B cell (primary cell): ENCODE results near the gene CDC73. TPM values are rescaled to one million over a fixed set of nuclear protein-coding genes. Genes with fewer than 3 reads are reported as not detected.

Experiments used
- ATAC-seq: fragments of 200-7000 bp; cut with Tn5 transposase; one replicate; pipeline ENCODE4 v1.10.0; 2021; ENCODE audit warnings: low read depth, mild to moderate bottlenecking, moderate number of reproducible peaks, moderate library complexity
- CTCF ChIA-PET: fragments of 350-600 bp; sonication (Branson Sonifier 250); formaldehyde crosslinking; loops from one replicate; lab custom pipeline; 2021; ENCODE audit warnings: antibody characterized with exemption, inconsistent platforms; lab: Charles Lee
- POLR2A ChIA-PET: fragments of 350-600 bp; sonication (Branson Sonifier 250); formaldehyde crosslinking; loops from one replicate; lab custom pipeline; 2021; ENCODE audit warnings: antibody characterized with exemption; lab: Charles Lee
- DNase-seq: peaks from one replicate; pipeline ENCODE4 v3.0.0; 2013
- H2AFZ ChIP-seq: 2 replicates; pipeline ENCODE4 v1.6.1; 2012; ENCODE audit warnings: mild to moderate bottlenecking, low read depth, low read length; ENCODE audit not compliant: insufficient read depth, poor library complexity, severe bottlenecking
- H3K27ac ChIP-seq, 2 donors: 1 replicate in 1 of 2; 2 replicates in 1 of 2; pipeline ENCODE4 v1.5.1; 2012 to 2013; ENCODE audit warnings: low read length in 2 of 2, mild to moderate bottlenecking in 2 of 2, moderate library complexity in 1 of 2
- H3K27me3 ChIP-seq, 4 experiments: fragments of 200-600 bp in 1 of 4; sonication (generic) in 1 of 4; replicated peaks in 1 of 4; 1 replicate in 2 of 4; 2 replicates in 2 of 4; pipeline versions ENCODE4 v1.6.1 to v1.7.0; 2013 to 2016; ENCODE audit warnings: low read length in 3 of 4, mild to moderate bottlenecking in 2 of 4, mixed read lengths in 1 of 4, moderate library complexity in 1 of 4; ENCODE audit not compliant: insufficient read depth in 4 of 4, control insufficient read depth in 3 of 4; ENCODE audit errors: control extremely low read depth in 1 of 4
- H3K36me3 ChIP-seq, 2 experiments: replicated peaks in 1 of 2; 1 replicate in 1 of 2; 2 replicates in 1 of 2; pipeline versions ENCODE4 v1.6.1 to v1.7.1; 2013; ENCODE audit warnings: low read length in 1 of 2; ENCODE audit not compliant: insufficient read depth in 2 of 2, control insufficient read depth in 1 of 2; ENCODE audit errors: control extremely low read depth in 1 of 2, extremely low read depth in 1 of 2
- H3K4me1 ChIP-seq, 2 donors: fragments of 200-600 bp in 1 of 2; sonication (generic) in 1 of 2; 1 replicate in 1 of 2; 2 replicates in 1 of 2; pipeline versions ENCODE4 v1.5.1 to v1.6.1; 2013 to 2017; ENCODE audit warnings: low read length in 2 of 2; ENCODE audit not compliant: control insufficient read depth in 2 of 2, insufficient read depth in 2 of 2
- H3K4me2 ChIP-seq: replicated peaks from 2 replicates; pipeline ENCODE3; 2012; ENCODE audit warnings: mild to moderate bottlenecking, low read depth, low read length; ENCODE audit not compliant: poor library complexity, severe bottlenecking
- H3K4me3 ChIP-seq, 5 experiments: fragments of 200-600 bp in 1 of 5; sonication (generic) in 1 of 5; 1 replicate in 3 of 5; 2 replicates in 2 of 5; pipeline versions ENCODE4 v1.5.1 to v1.7.0; 2011 to 2016; ENCODE audit warnings: low read length in 4 of 5, mild to moderate bottlenecking in 4 of 5, low read depth in 2 of 5, control low read depth in 1 of 5, moderate library complexity in 1 of 5; ENCODE audit not compliant: insufficient read depth in 1 of 5; ENCODE audit errors: control extremely low read depth in 1 of 5, extremely low read depth in 1 of 5
- H3K79me2 ChIP-seq: fragments of 200-600 bp; sonication (generic); one replicate; pipeline ENCODE4 v1.6.0; 2016; ENCODE audit warnings: low read length; ENCODE audit not compliant: control insufficient read depth, insufficient read depth
- H3K9ac ChIP-seq: fragments of 200-600 bp; sonication (generic); 2 replicates; pipeline ENCODE4 v1.6.1; 2017; ENCODE audit warnings: mild to moderate bottlenecking, low read length, moderate library complexity
- H3K9me3 ChIP-seq, 3 donors: one replicate each; pipeline versions ENCODE4 v1.6.1 to v1.7.1; 2013; ENCODE audit warnings: low read length in 2 of 3; ENCODE audit not compliant: control insufficient read depth in 2 of 3, insufficient read depth in 1 of 3; ENCODE audit errors: control extremely low read depth in 1 of 3
- H4K20me1 ChIP-seq: 2 replicates; pipeline ENCODE4 v1.6.0; 2012; ENCODE audit warnings: mild to moderate bottlenecking, low read length; ENCODE audit not compliant: insufficient read depth, control insufficient read depth, poor library complexity, severe bottlenecking
- H3K27ac Mint-ChIP-seq: one replicate; pipeline ENCODE4 v1.8.0; 2021; ENCODE audit warnings: mixed read lengths
- H3K27me3 Mint-ChIP-seq: one replicate; pipeline ENCODE4 v1.8.0; 2021; ENCODE audit warnings: mixed read lengths
- H3K4me1 Mint-ChIP-seq: one replicate; pipeline ENCODE4 v1.8.0; 2021; ENCODE audit warnings: mixed read lengths
- H3K4me3 Mint-ChIP-seq: one replicate; pipeline ENCODE4 v1.8.0; 2021; ENCODE audit warnings: mixed read lengths
- H3K9me3 Mint-ChIP-seq: one replicate; pipeline ENCODE4 v1.8.0; 2022; ENCODE audit warnings: mixed read lengths; ENCODE audit not compliant: insufficient read depth
- EZH2 ChIP-seq: IDR thresholded peaks from 2 replicates; pipeline ENCODE4 v1.6.1; 2012; ENCODE audit warnings: borderline replicate concordance, low read depth, mild to moderate bottlenecking, moderate library complexity, low read length; ENCODE audit not compliant: insufficient read depth, poor library complexity, severe bottlenecking
- WGBS: methylation state at CpG from one replicate; pipeline ENCODE4 v1.1.5; 2013; ENCODE audit warnings: missing lambda C conversion rate; ENCODE audit not compliant: insufficient coverage; 5-methylcytosine and 5-hydroxymethylcytosine counted together
- intact Hi-C: fragments of 100-400 bp; cut with micrococcal nuclease; formaldehyde crosslinking; loops from one replicate; pipeline ENCODE4 v1.10.0; 2022
- polyA plus RNA-seq: library from polyadenylated mRNA; depleted of rRNA; stranded (reverse); fragments of >200 nt; gene quantifications from 2 replicates; pipeline ENCODE4 v1.2.3, GENCODE V29; 2012
- total RNA-seq, 2 donors: library from RNA; stranded (reverse); fragments of 120-200 nt in 1 of 2; gene quantifications; 1 replicate in 1 of 2; 2 replicates in 1 of 2; pipeline versions ENCODE4 v1.2.3 to v1.2.4, GENCODE V29; 2013 to 2022
- TF ChIP-seq, protein P1 (sequence below): fragments of 200-600 bp; IDR thresholded peaks from one replicate; pipeline ENCODE4 v1.8.0; 2022; ENCODE audit warnings: antibody characterized with exemption, mild to moderate bottlenecking

CDC73 gene
- total and polyA plus RNA-seq, 2 donors (not counting 1 experiment from before 2014, with no cell fraction given), result 6.1 to 71.7 TPM

DNA sequence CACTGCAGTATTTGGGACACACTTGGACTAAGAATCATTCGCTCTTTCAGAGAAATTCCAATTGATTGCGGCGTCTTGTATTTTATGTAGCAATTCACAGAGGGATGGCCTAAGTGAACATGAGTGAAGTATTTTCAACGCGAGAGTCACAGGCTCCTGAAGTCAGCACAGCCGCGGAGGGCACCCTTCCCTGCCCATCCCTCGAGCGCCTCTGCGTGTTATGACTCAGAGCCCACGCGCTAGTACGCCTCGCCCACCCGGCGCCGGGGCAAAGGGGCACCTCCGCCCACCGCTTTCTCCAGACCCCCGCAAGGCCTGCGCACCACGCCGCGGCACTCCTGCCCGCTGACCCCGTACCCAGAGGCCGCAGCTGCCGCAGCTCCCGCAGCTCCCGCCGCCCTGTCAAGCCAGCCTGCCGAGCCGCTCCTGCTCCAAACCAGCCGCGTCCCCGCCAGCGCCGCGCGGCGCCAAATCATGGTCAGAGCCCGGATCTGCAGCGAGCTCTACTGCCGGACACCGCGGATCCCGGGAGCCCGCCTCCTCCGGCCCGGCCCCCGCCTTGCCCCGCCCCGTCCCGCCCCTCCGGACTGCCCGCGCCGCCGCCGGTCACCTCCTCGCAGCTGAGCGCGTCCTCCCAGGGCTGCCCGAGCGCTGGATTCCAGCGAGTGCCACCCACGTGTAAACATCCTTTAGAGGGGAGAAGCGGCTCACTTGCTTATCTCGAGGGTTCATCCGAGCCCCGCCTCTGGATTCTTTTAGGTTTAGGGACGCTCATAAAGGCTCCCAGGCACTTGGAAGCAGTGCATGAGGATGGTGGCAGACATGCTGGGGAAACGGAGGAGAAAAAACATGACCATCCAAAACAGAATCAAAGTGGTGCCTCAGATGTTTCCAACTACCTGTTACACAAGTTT is 16.7 kb upstream of the CDC73 start, which contains the start of gene GLRX2:
GLRX2 (minus strand) TSS at position 508 of the 914 bp plus-strand sequence; CDS start at position 476, 32 bp downstream.
- H3K4me1 Mint-ChIP-seq, result peaks cover 22% of the 10 kb centered on the region
- intact Hi-C loops, result loop anchor here (1.0 kb wide), 3 partner anchors 16 to 296 kb away; partner anchors contain the start of genes RGS2, RO60 and UCHL5
- CTCF ChIA-PET, result interaction anchor here (1.9 kb wide), 1 partner anchor 16 kb away, joined by 10 read pairs; the partner anchor contains the start of gene CDC73
- H3K4me3 ChIP-seq, result peak within 1 kb of the TSS; percentile 62 to 99 (median 78)
- H3K27ac ChIP-seq, result peak within 1 kb of the TSS in 1 of 2 donors; percentile 71
- peaks cover 5% of the 10 kb centered on the region for H4K20me1 ChIP-seq
- under 1% methylated on average over 69 of the region's 73 CpGs for WGBS
- peak within 1 kb of the TSS; percentile 82 for H3K4me2 ChIP-seq
- H3K9me3 Mint-ChIP-seq, result no peaks in the 10 kb centered on the region
- H3K36me3 ChIP-seq, result peaks cover 0 to 5% of the 10 kb centered on the region in 2 experiments
- H3K4me3 Mint-ChIP-seq, result peak within 1 kb of the TSS; percentile 97
- peak within 1 kb of the TSS; percentile 83 for H2AFZ ChIP-seq
- H3K27me3 ChIP-seq, result no peaks in the 10 kb centered on the region
- H3K27me3 Mint-ChIP-seq, result no peaks in the 10 kb centered on the region
- peaks cover 8 to 13% of the 10 kb centered on the region in 2 donors for H3K4me1 ChIP-seq
- H3K9me3 ChIP-seq, result no peaks in the 10 kb centered on the region
- peak within 1 kb of the TSS; percentile 83 for H3K27ac Mint-ChIP-seq
- peak within 1 kb of the TSS; percentile 89 for H3K9ac ChIP-seq
- DNase-seq, result peak; percentile 65
- POLR2A ChIA-PET, result interaction anchor here (0.6 kb wide), 1 partner anchor 731 kb away, joined by 3 read pairs; no protein-coding TSS in a partner anchor
- TF ChIP-seq, protein P1, sequence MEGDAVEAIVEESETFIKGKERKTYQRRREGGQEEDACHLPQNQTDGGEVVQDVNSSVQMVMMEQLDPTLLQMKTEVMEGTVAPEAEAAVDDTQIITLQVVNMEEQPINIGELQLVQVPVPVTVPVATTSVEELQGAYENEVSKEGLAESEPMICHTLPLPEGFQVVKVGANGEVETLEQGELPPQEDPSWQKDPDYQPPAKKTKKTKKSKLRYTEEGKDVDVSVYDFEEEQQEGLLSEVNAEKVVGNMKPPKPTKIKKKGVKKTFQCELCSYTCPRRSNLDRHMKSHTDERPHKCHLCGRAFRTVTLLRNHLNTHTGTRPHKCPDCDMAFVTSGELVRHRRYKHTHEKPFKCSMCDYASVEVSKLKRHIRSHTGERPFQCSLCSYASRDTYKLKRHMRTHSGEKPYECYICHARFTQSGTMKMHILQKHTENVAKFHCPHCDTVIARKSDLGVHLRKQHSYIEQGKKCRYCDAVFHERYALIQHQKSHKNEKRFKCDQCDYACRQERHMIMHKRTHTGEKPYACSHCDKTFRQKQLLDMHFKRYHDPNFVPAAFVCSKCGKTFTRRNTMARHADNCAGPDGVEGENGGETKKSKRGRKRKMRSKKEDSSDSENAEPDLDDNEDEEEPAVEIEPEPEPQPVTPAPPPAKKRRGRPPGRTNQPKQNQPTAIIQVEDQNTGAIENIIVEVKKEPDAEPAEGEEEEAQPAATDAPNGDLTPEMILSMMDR, result no peak
- ATAC-seq, result peak; percentile 83
- peaks cover 23% of the 10 kb centered on the region for H3K79me2 ChIP-seq

GRCh38 chr1:193105821-193106177 is 16.0 kb upstream of the CDC73 start:
- peaks cover 23% of the 10 kb centered on the region for H3K79me2 ChIP-seq
- ChIA-PET POLR2A (interaction anchor here (0.7 kb wide), 2 partner anchors 16 to 18 kb away, joined by 3 to 4 read pairs; partner anchors contain the start of gene CDC73), CTCF (interaction anchor here (1.3 to 1.9 kb wide), 2 partner anchors 16 to 299 kb away, joined by 5 to 10 read pairs; partner anchors contain the start of gene CDC73)
- intact Hi-C loops, result loop anchor here (1.0 kb wide), 3 partner anchors 16 to 296 kb away; partner anchors contain the start of genes RGS2, RO60 and UCHL5
- H3K4me3 ChIP-seq, result peak overlapping the region; percentile 62 to 86 (median 74)
- Mint-ChIP-seq H3K4me1 (peaks cover 22% of the 10 kb centered on the region), H3K9me3 (no peaks in the 10 kb centered on the region), H3K27ac (peak overlapping the region; percentile 60), H3K4me3 (peak overlapping the region; percentile 97), H3K27me3 (no peaks in the 10 kb centered on the region)
- no peaks in the 10 kb centered on the region for H3K27me3 ChIP-seq
- DNase-seq (no peak), ATAC-seq (no peak)
- H3K27ac ChIP-seq, result peak overlapping the region in 1 of 2 donors; percentile 71
- no CpG with 5 or more reads among the region's 4 CpGs for WGBS
- peaks cover 8 to 13% of the 10 kb centered on the region in 2 donors for H3K4me1 ChIP-seq
- H3K9me3 ChIP-seq, result no peaks in the 10 kb centered on the region
- H3K9ac ChIP-seq, result peak overlapping the region; percentile 89
- TF ChIP-seq, protein P1, result no peak
- TF ChIP-seq EZH2, result no peak
- no peaks in the 10 kb centered on the region for H3K36me3 ChIP-seq
- H4K20me1 ChIP-seq, result peaks cover 5% of the 10 kb centered on the region
- H2AFZ ChIP-seq, result peak overlapping the region; percentile 83
- H3K4me2 ChIP-seq, result peak overlapping the region; percentile 82
